ENCODE measurements around the gene PRM1. TPM values are rescaled to one million over a fixed set of nuclear protein-coding genes. Genes with fewer than 3 reads are reported as not detected.
A peak's percentile ranks its signal among the peaks of the same experiment; 100 is the strongest.

PRM1 gene
- total and polyA plus RNA-seq, 2 of the 13 experiments (the other 11 are each of a cell fraction or from before 2014, with no cell fraction given), result not detected

GRCh38 chr16:11256661-11257130 lies 24.4 kb downstream of the PRM1 start (continued):
- TF ChIP-seq ZNF501 (CRISPR knock-in tag; IDR thresholded peaks at IDR 0.05) (peak; percentile 96), ATAD3A (CRISPR knock-in tag; IDR thresholded peaks at IDR 0.05) (no peak), ZNF570 (CRISPR knock-in tag; IDR thresholded peaks at IDR 0.05; ENCODE audit: borderline replicate concordance) (no peak), AGO2 (optimal IDR thresholded peaks at IDR 0.05; ENCODE audit: low read depth, low read length) (peak; percentile 96), WIZ (CRISPR knock-in tag; IDR thresholded peaks at IDR 0.05) (peak; percentile 20; the same call in 1 of the 2 replicates), ZBTB37 (CRISPR knock-in tag; IDR thresholded peaks at IDR 0.05) (no peak), ETV5 (CRISPR knock-in tag; IDR thresholded peaks at IDR 0.05; ENCODE audit: borderline replicate concordance) (no peak; the same call in 1 of the 2 replicates), CERS6 (CRISPR knock-in tag; IDR thresholded peaks at IDR 0.05) (no peak), E2F1 (CRISPR knock-in tag; IDR thresholded peaks at IDR 0.05) (no peak), TEAD3 (CRISPR knock-in tag; optimal IDR thresholded peaks at IDR 0.05; ENCODE audit: borderline replicate concordance) (no peak), AKNA (CRISPR knock-in tag; IDR thresholded peaks at IDR 0.05; ENCODE audit: borderline replicate concordance) (no peak), ZNF337 (CRISPR knock-in tag; IDR thresholded peaks at IDR 0.05; ENCODE audit: borderline replicate concordance, low read depth) (0 out of 2 replicates have a peak, but pooled peaks have one; percentile 20), KDM6A (CRISPR knock-in tag; IDR thresholded peaks at IDR 0.05; ENCODE audit: low read depth) (no peak), MXD3 (CRISPR knock-in tag; IDR thresholded peaks at IDR 0.05) (0 out of 2 replicates have a peak, but pooled peaks have one; percentile 11), E2F5 (CRISPR knock-in tag; conservative IDR thresholded peaks at IDR 0.05) (no peak; the same call in 1 of the 2 replicates), ESRRA (CRISPR knock-in tag; IDR thresholded peaks at IDR 0.05; ENCODE audit: low read depth) (peak; percentile 50; the same call in 1 of the 2 replicates), TCF7 (IDR thresholded peaks at IDR 0.05; ENCODE audit: low read depth) (no peak; the same call in 1 of the 2 replicates), RBFOX2 (IDR thresholded peaks at IDR 0.05; ENCODE audit: low read depth, low read length) (peak; percentile 4; the same call in 1 of the 2 replicates), MYNN (CRISPR knock-in tag; IDR thresholded peaks at IDR 0.05; ENCODE audit: low read depth) (peak; percentile 2; the same call in 1 of the 2 replicates), HDAC2 (CRISPR knock-in tag; IDR thresholded peaks at IDR 0.05) (no peak; the same call in 1 of the 2 replicates)
